ENCODE data around the gene VPS9D1. TPM values are rescaled to one million over a fixed set of nuclear protein-coding genes. Genes with fewer than 3 reads are reported as not detected.

The VPS9D1 gene
- total and polyA plus RNA-seq, 10 of the 15 experiments (the other 5 are each of a cell fraction or from before 2014, with no cell fraction given), result 0.65 to 4.2 (median 1.1) TPM

GRCh38 chr16:89720813-89721545 is at the start of gene VPS9D1, which contains the start of gene ZNF276 (continued):
- TF ChIP-seq CUX1 (IDR thresholded peaks at IDR 0.05; ENCODE audit: insufficient replicate concordance, low read depth, low read length) (no peak), ATF7 (IDR thresholded peaks at IDR 0.05; ENCODE audit: low read depth) (no peak), RELA (IDR thresholded peaks at IDR 0.05; ENCODE audit: borderline replicate concordance, partially characterized antibody) (peak; percentile 70), SP1 (IDR thresholded peaks at IDR 0.05; ENCODE audit: low read depth, low read length) (peak; percentile 65), IKZF2 (IDR thresholded peaks at IDR 0.05) (no peak), NFXL1 (IDR thresholded peaks at IDR 0.05; ENCODE audit: borderline replicate concordance) (no peak), NBN (IDR thresholded peaks at IDR 0.05) (no peak), GABPA (IDR thresholded peaks at IDR 0.05; ENCODE audit: low read depth) (peak; percentile 93), FOXM1 (IDR thresholded peaks at IDR 0.05; ENCODE audit: low read depth, low read length) (no peak), NFYA (IDR thresholded peaks at IDR 0.05; ENCODE audit: borderline replicate concordance, low read depth, low read length) (no peak), ZBTB11 (CRISPR knock-in tag; IDR thresholded peaks at IDR 0.05) (peak; percentile 98), EED (IDR thresholded peaks at IDR 0.05; ENCODE audit: low read depth) (no peak), BRCA1 (IDR thresholded peaks at IDR 0.05; ENCODE audit: low read depth, low read length) (no peak), MXI1 (IDR thresholded peaks at IDR 0.05; ENCODE audit: low read depth, low read length) (peak; percentile 55), ATF2 (IDR thresholded peaks at IDR 0.05; ENCODE audit: low read length) (no peak), ZNF217 (IDR thresholded peaks at IDR 0.05) (peak; percentile 74; the same call in 1 of the 2 replicates), SMAD5 (IDR thresholded peaks at IDR 0.05; ENCODE audit: low read depth) (no peak), USF2 (IDR thresholded peaks at IDR 0.05; ENCODE audit: borderline replicate concordance, low read depth, low read length) (no peak)

Measured in GM12878 (cell line).